RWPE2 (cell line): ENCODE results near the gene EMC9.
A peak's percentile ranks its signal among the peaks of the same experiment; 100 is the strongest.

ENCODE experiments used
- ATAC-seq: fragments of 200-7000 bp; cut with Tn5 transposase; 3 replicates; pipeline ENCODE4 v1.9.1; 2021; ENCODE audit warnings: low read depth
- DNase-seq: peaks from one replicate; pipeline ENCODE4 v3.0.0-alpha.2; 2020; ENCODE audit warnings: low spot score
- H3K27ac ChIP-seq: fragments of 450-650 bp; 2 replicates; pipeline ENCODE4 v1.5.1; 2017; ENCODE audit warnings: mild to moderate bottlenecking; ENCODE audit not compliant: poor library complexity, severe bottlenecking
- H3K27me3 ChIP-seq: fragments of 250-450 bp; sonication (Bioruptor Pico); 2 replicates; pipeline ENCODE4 v1.5.1; 2021; ENCODE audit warnings: mild to moderate bottlenecking, moderate library complexity; ENCODE audit not compliant: insufficient read depth, poor library complexity, severe bottlenecking
- H3K36me3 ChIP-seq: fragments of 250-450 bp; sonication (Bioruptor Pico); 2 replicates; pipeline ENCODE4 v1.5.1; 2020; ENCODE audit warnings: low read depth, mild to moderate bottlenecking, moderate library complexity
- H3K4me1 ChIP-seq: fragments of 250-450 bp; sonication (Bioruptor Pico); 2 replicates; pipeline ENCODE4 v1.5.1; 2021; ENCODE audit warnings: mild to moderate bottlenecking, moderate library complexity; ENCODE audit not compliant: insufficient read depth, poor library complexity, severe bottlenecking
- H3K4me3 ChIP-seq: fragments of 250-450 bp; sonication (Bioruptor Pico); 2 replicates; pipeline ENCODE4 v1.5.1; 2021; ENCODE audit warnings: mild to moderate bottlenecking, moderate library complexity; ENCODE audit not compliant: severe bottlenecking
- H3K9me3 ChIP-seq: fragments of 250-450 bp; sonication (Bioruptor Pico); 2 replicates; pipeline ENCODE4 v1.5.1; 2021; ENCODE audit warnings: mild to moderate bottlenecking, moderate library complexity; ENCODE audit not compliant: severe bottlenecking
- TF ChIP-seq, protein P1 (sequence below): fragments of 450-650 bp; IDR thresholded peaks from one replicate; pipeline ENCODE4 v1.5.1; 2017; ENCODE audit warnings: mild to moderate bottlenecking, moderate library complexity; ENCODE audit not compliant: poor library complexity, severe bottlenecking

The EMC9 gene

GRCh38 chr14:24113801-24114531 is 27.4 kb downstream of the EMC9 start:
- Histone ChIP-seq H3K4me1 (peaks cover 16% of the 10 kb centered on the region), H3K27ac (peak overlapping the region; percentile 92), H3K27me3 (no peaks in the 10 kb centered on the region), H3K36me3 (peaks cover 26% of the 10 kb centered on the region), H3K4me3 (peak overlapping the region; percentile 57), H3K9me3 (no peaks in the 10 kb centered on the region)
- peak; percentile 95 for DNase-seq
- ATAC-seq = peak; percentile 50
- TF ChIP-seq, protein P1, sequence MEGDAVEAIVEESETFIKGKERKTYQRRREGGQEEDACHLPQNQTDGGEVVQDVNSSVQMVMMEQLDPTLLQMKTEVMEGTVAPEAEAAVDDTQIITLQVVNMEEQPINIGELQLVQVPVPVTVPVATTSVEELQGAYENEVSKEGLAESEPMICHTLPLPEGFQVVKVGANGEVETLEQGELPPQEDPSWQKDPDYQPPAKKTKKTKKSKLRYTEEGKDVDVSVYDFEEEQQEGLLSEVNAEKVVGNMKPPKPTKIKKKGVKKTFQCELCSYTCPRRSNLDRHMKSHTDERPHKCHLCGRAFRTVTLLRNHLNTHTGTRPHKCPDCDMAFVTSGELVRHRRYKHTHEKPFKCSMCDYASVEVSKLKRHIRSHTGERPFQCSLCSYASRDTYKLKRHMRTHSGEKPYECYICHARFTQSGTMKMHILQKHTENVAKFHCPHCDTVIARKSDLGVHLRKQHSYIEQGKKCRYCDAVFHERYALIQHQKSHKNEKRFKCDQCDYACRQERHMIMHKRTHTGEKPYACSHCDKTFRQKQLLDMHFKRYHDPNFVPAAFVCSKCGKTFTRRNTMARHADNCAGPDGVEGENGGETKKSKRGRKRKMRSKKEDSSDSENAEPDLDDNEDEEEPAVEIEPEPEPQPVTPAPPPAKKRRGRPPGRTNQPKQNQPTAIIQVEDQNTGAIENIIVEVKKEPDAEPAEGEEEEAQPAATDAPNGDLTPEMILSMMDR = peak; percentile 8

GRCh38 chr14:24113379-24113800 is 28.0 kb downstream of the EMC9 start:
- TF ChIP-seq, protein P1 = no peak
- H3K4me1 ChIP-seq = peaks cover 20% of the 10 kb centered on the region
- peak overlapping the region; percentile 57 for H3K4me3 ChIP-seq
- no peaks in the 10 kb centered on the region for H3K27me3 ChIP-seq
- DNase-seq (no peak), ATAC-seq (peak; percentile 0; the same call in 2 of the 3 replicates)
- H3K27ac ChIP-seq = peak overlapping the region; percentile 92
- H3K9me3 ChIP-seq = no peaks in the 10 kb centered on the region
- peaks cover 20% of the 10 kb centered on the region for H3K36me3 ChIP-seq

GRCh38 chr14:24110523-24110922 is 30.9 kb downstream of the EMC9 start:
- H3K27ac ChIP-seq = peak overlapping the region; percentile 11
- H3K36me3 ChIP-seq = no peaks in the 10 kb centered on the region
- TF ChIP-seq, protein P1 = no peak
- no peaks in the 10 kb centered on the region for H3K27me3 ChIP-seq
- H3K9me3 ChIP-seq = no peaks in the 10 kb centered on the region
- DNase-seq = no peak
- H3K4me1 ChIP-seq = peaks cover 29% of the 10 kb centered on the region
- no peak for ATAC-seq
- no peak overlapping the region for H3K4me3 ChIP-seq

DNA sequence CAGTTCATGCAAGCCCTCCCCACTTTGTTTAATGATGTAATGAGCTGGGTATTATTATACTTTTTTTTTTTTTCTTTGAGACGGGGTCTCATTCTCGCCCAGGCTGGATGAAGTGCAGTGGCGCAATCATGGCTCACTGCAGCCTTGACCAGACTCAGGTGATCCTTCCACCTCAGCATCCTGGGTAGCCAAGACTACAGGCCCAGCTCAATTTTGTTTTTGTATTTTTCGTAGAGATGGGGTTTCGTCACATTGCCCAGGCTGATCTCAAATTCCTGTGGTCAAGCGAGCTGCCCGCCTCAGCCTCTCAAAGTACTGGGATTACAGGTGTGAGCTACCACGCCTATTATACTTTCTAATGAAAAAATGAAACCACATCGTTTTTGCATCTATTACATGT is 31.3 kb downstream of the EMC9 start:
- 0 out of 2 replicates have a peak, but pooled peaks cover under 1% of the 10 kb centered on the region for H3K36me3 ChIP-seq
- peaks cover 29% of the 10 kb centered on the region for H3K4me1 ChIP-seq
- H3K27me3 ChIP-seq = no peaks in the 10 kb centered on the region
- H3K4me3 ChIP-seq = no peak overlapping the region
- ATAC-seq (no peak), DNase-seq (no peak)
- H3K27ac ChIP-seq = peak overlapping the region; percentile 11
- TF ChIP-seq, protein P1 = no peak
- H3K9me3 ChIP-seq = no peaks in the 10 kb centered on the region

GRCh38 chr14:24108336-24108874 is 33.0 kb downstream of the EMC9 start:
- Histone ChIP-seq H3K27me3 (no peaks in the 10 kb centered on the region), H3K4me1 (peaks cover 29% of the 10 kb centered on the region), H3K9me3 (no peaks in the 10 kb centered on the region), H3K27ac (no peak overlapping the region), H3K36me3 (peaks cover 9% of the 10 kb centered on the region), H3K4me3 (no peak overlapping the region)
- TF ChIP-seq, protein P1 = no peak
- no peak for DNase-seq
- peak; percentile 3; the same call in 1 of the 3 replicates for ATAC-seq
